Activated CD4-positive, alpha-beta T cell treated with anti-CD3 and anti-CD28 coated beads for 36 hours (primary cell): ENCODE results near the gene RBMS1. TPM values are rescaled to one million over a fixed set of nuclear protein-coding genes. Genes with fewer than 3 reads are reported as not detected.
A peak's percentile ranks its signal among the peaks of the same experiment; 100 is the strongest.

Source experiments
- ATAC-seq: fragments of 200-7000 bp; cut with Tn5 transposase; one replicate; pipeline ENCODE4 v1.10.0; 2021; ENCODE audit warnings: mild to moderate bottlenecking, moderate library complexity
- CTCF ChIA-PET: fragments of 350-600 bp; sonication (Branson Sonifier 250); formaldehyde crosslinking; loops from one replicate; lab custom pipeline; 2021; ENCODE audit warnings: antibody characterized with exemption; lab: Charles Lee
- POLR2A ChIA-PET: fragments of 350-600 bp; sonication (Branson Sonifier 250); formaldehyde crosslinking; loops from one replicate; lab custom pipeline; 2021; ENCODE audit warnings: antibody characterized with exemption, inconsistent platforms; lab: Charles Lee
- DNase-seq: peaks from one replicate; pipeline ENCODE4 v3.0.0-alpha.2; 2020
- H3K27ac Mint-ChIP-seq: one replicate; pipeline ENCODE4 v1.8.0; 2021; ENCODE audit warnings: mixed read lengths
- H3K27me3 Mint-ChIP-seq: one replicate; pipeline ENCODE4 v1.8.0; 2021; ENCODE audit warnings: mixed read lengths
- H3K36me3 Mint-ChIP-seq: one replicate; pipeline ENCODE4 v1.8.0; 2021; ENCODE audit warnings: low read depth, mixed read lengths
- H3K4me1 Mint-ChIP-seq: one replicate; pipeline ENCODE4 v1.8.0; 2021; ENCODE audit warnings: mixed read lengths
- H3K4me3 Mint-ChIP-seq: one replicate; pipeline ENCODE4 v1.8.0; 2021; ENCODE audit warnings: mild to moderate bottlenecking, moderate library complexity, mixed read lengths
- H3K9me3 Mint-ChIP-seq: one replicate; pipeline ENCODE4 v1.8.0; 2021; ENCODE audit warnings: low read depth, mixed read lengths
- intact Hi-C, 2 experiments: fragments of 100-400 bp; cut with DNase I in 1 of 2; cut with micrococcal nuclease in 1 of 2; formaldehyde crosslinking; loops; one replicate each; pipeline versions ENCODE4 v1.14.2 to v1.15.1; 2022 to 2024; cut with DNase I, micrococcal nuclease
- total RNA-seq, 2 experiments: library from RNA; stranded (reverse); gene quantifications; one replicate each; pipeline ENCODE4 v1.2.3, GENCODE V29; 2021

Gene RBMS1
- total RNA-seq, 2 experiments from 2014 or later, result 39.3 to 47.7 TPM

DNA sequence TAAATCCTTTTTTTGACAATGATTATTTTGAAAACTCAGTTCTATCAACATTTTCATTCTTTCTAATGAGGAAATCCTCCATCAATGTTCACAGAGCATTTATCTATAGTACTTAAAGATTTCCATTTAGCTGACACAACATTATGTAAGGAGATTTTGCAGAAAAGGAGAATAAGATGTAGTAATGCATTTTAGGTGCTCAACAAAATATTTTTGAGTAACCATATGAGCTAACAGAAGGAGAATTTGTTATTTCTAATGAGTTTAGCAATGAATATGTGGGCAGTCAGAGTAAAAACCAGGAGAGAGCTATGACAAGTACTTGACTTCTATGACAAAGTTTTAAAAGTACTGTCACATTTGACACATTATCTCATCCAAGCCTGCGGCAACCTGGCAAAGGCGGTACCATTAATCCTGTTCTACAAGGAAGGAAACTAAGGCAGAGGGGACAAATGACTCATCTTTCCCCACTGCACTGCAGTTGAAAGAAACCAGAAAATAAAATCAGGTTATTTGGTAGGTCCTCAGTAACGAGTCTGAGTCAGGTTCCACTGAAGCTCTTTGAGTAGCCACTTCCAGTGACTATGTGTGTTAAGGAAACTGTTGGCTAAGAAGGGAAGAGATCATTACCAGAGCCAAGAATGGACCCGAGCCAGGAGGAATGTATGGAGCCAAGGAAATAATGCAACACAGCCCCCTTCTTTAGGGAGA lies 159.4 kb downstream of the RBMS1 start:
- intact Hi-C loops, result loop anchor here in 1 of 2 experiments (5.0 kb wide), 1 partner anchor 828 kb away; the partner anchor contains the start of gene TANK
- Mint-ChIP-seq H3K27ac (peak overlapping the region; percentile 55), H3K4me1 (peaks cover 88% of the 10 kb centered on the region), H3K36me3 (peaks cover 13% of the 10 kb centered on the region), H3K9me3 (no peaks in the 10 kb centered on the region), H3K27me3 (no peaks in the 10 kb centered on the region), H3K4me3 (no peak overlapping the region)
- ChIA-PET CTCF (interaction anchor here (0.6 to 7.7 kb wide), 7 partner anchors 10 to 85 kb away, joined by 3 to 45 read pairs (median 4); no protein-coding TSS in a partner anchor), POLR2A (interaction anchor here (0.5 to 0.9 kb wide), 3 partner anchors 9 to 73 kb away, joined by 3 to 8 read pairs (median 5); no protein-coding TSS in a partner anchor)
- ATAC-seq (peak; percentile 69), DNase-seq (peak; percentile 54)

DNA sequence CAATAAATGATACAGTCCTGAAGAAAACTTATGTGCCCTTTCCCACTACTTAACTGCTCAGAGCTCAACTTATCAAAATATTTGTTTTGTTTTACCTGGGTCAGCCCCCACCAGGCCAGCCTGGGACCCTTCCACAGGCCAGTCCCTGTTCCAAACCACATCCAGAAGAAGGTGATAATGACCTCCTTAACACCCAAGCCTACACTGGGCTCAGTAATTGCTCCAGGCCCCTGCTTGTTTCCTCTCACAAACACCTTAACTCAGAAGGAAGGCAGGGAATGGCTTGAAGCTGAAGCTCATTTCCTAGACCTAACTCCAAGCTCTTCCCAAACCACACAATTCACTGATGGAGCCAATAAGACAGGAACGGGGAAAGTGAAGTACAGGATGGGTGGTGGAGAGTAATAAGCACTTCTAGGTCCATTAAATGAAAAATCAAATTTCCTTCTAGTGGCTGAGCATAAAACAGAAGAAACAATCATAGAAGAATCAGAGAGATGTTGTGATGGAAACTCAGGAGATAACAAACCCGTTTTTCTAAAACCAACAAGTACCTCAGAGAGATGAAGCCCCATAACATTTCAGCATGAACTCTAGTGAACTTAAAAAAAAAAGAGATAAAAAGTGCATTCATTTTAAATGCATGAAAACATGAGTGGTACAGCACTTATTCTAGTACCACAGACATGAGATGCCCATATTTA lies 160.1 kb downstream of the RBMS1 start:
- Mint-ChIP-seq H3K27me3 (no peaks in the 10 kb centered on the region), H3K36me3 (peaks cover 13% of the 10 kb centered on the region), H3K4me1 (peaks cover 88% of the 10 kb centered on the region), H3K9me3 (no peaks in the 10 kb centered on the region), H3K27ac (peak overlapping the region; percentile 55), H3K4me3 (no peak overlapping the region)
- ATAC-seq, result no peak
- DNase-seq, result no peak
- ChIA-PET CTCF (interaction anchor here (0.6 to 7.7 kb wide), 5 partner anchors 10 to 95 kb away, joined by 3 to 45 read pairs (median 4); no protein-coding TSS in a partner anchor), POLR2A (interaction anchor here (0.9 kb wide), 1 partner anchor 9 kb away, joined by 5 read pairs; no protein-coding TSS in a partner anchor)
- intact Hi-C loops, result loop anchor here in 1 of 2 experiments (5.0 kb wide), 1 partner anchor 829 kb away; the partner anchor contains the start of gene TANK

DNA sequence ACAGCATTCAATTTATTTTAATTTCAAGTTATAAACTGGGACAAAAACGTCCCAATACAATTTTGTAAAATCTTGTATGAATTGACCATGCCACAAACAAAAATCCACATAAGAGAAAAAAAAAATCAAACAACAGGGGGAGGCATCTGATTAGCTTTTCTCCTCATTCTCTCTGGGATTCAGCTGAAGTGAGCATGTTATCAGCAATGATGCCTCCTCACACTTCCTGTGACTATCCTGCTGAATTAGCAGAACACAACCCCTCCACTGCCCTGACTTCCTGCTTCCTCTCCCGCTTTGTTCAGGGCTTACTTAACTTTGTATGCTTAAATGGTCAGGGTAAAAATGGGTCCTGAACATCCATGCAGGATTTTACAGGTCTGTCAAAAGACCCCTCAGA lies 161.3 kb downstream of the RBMS1 start:
- Mint-ChIP-seq H3K27ac (peak overlapping the region; percentile 83), H3K36me3 (peaks cover 13% of the 10 kb centered on the region), H3K27me3 (no peaks in the 10 kb centered on the region), H3K4me3 (no peak overlapping the region), H3K4me1 (peaks cover 88% of the 10 kb centered on the region), H3K9me3 (no peaks in the 10 kb centered on the region)
- intact Hi-C loops, result loop anchor here in 1 of 2 experiments (5.0 kb wide), 1 partner anchor 830 kb away; the partner anchor contains the start of gene TANK
- CTCF ChIA-PET, result interaction anchor here (0.7 to 7.7 kb wide), 6 partner anchors 9 to 645 kb away, joined by 3 to 45 read pairs (median 4); no protein-coding TSS in a partner anchor
- DNase-seq (peak; percentile 32), ATAC-seq (peak; percentile 28)
- POLR2A ChIA-PET, result no interaction called here

DNA sequence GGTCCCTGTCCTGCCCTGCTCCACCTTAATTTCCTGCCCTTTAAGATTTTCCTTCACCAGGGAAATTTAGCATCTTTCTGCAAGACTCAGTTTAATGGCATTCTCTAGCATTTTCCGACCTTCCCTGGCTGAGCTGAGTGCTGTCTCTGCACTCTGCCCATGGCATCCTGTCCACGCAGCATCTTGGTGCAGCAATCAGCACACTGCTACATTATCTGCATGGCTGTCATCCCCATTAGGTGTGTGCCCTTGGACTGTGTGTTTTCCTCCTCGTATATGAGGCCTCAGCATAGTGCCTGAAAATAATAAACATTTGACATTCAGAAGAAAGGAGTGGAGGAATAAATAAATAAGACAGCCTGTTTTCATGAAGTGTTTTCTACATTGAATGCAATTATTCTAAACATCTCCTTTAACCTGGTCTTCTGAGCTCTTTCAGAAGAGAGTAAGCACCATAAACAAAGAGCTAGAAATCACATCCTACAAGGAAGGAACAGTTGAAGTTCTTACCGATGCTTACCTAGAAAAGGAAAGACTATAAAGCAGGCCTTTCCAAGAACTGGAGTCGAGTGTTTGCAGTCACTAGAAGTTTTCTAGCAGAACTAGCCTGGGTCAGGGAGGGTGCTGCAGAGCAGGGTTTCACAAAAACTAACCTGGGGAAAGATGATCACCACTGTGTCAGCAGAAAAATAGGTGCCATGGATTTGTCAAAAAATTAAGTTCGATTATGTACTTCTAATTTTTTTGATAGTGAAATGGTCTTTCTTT lies 162.2 kb downstream of the RBMS1 start:
- Mint-ChIP-seq H3K4me3 (no peak overlapping the region), H3K36me3 (peaks cover 13% of the 10 kb centered on the region), H3K9me3 (no peaks in the 10 kb centered on the region), H3K4me1 (peaks cover 89% of the 10 kb centered on the region), H3K27ac (peak overlapping the region; percentile 72), H3K27me3 (no peaks in the 10 kb centered on the region)
- DNase-seq (no peak), ATAC-seq (no peak)
- CTCF ChIA-PET, result interaction anchor here (0.8 to 1.6 kb wide), 2 partner anchors 79 to 98 kb away, joined by 3 to 5 read pairs; no protein-coding TSS in a partner anchor
- POLR2A ChIA-PET, result no interaction called here
- intact Hi-C loops, result loop anchor here in 1 of 2 experiments (5.0 kb wide), 1 partner anchor 831 kb away; the partner anchor contains the start of gene TANK

DNA sequence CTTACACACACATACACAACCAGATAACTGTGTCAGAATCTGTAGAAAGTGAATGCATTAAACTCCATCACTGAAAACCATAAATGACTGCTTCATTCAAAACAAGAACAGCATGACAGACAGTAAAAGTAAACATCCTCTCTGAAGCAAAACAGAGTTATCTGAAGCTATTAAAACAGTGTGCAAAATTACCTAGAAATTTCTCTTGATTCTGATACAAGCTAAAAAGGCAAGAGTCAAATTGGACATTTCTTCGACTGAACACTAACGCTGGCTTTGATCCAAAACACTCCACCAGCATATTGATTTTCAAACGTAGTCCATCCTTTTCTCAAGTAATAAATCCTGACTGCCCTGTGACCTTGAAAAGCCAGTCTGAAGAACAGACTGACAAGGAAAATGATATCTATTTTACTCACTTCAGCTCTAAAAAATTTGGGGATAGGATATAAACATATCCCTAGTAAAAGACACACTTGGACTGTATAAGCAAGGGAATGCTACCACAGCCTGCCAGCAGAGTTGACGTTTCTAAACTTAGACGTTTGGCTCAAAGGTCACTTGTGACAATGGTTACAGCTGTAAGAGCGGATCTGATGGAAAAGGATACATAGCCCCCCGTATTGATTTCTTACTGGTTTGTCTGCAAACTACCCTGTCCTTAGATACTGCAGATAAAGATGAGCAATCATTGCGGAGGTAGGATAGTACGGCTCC lies 164.6 kb downstream of the RBMS1 start:
- ChIA-PET POLR2A (interaction anchor here (0.6 kb wide), 2 partner anchors 99 to 134 kb away, joined by 3 read pairs; no protein-coding TSS in a partner anchor), CTCF (interaction anchor here (0.6 to 1.3 kb wide), 5 partner anchors 9 to 82 kb away, joined by 3 to 5 read pairs (median 3); no protein-coding TSS in a partner anchor)
- Mint-ChIP-seq H3K4me1 (peaks cover 87% of the 10 kb centered on the region), H3K27ac (no peak overlapping the region), H3K9me3 (no peaks in the 10 kb centered on the region), H3K36me3 (peaks cover 11% of the 10 kb centered on the region), H3K4me3 (no peak overlapping the region), H3K27me3 (no peaks in the 10 kb centered on the region)
- ATAC-seq (peak; percentile 69), DNase-seq (no peak)
- intact Hi-C loops, result loop anchor here (10.0 kb wide), 2 partner anchors 666 to 746 kb away; no protein-coding TSS in a partner anchor

DNA sequence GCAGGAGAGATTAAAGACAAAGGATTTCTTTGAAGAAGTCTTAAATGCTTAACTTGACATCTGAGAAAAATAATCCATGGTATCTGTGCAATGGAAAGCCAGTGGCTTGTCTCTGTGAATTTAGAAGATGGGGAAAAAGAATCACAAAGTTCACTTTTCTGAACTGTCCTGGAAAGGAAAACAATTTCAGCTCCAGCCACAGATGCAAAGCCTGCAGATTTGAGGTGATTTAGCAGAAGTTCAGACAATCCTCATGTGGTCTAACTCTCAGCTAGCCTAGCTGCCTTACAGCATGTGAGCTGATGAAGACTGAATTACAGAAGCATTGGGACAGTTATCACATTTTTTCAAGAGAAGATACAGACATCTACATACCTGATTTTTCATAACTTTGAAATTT lies 166.8 kb downstream of the RBMS1 start:
- Mint-ChIP-seq H3K4me3 (no peak overlapping the region), H3K36me3 (peaks cover 11% of the 10 kb centered on the region), H3K9me3 (no peaks in the 10 kb centered on the region), H3K4me1 (peaks cover 88% of the 10 kb centered on the region), H3K27me3 (no peaks in the 10 kb centered on the region), H3K27ac (peak overlapping the region; percentile 20)
- intact Hi-C loops, result loop anchor here (10.0 kb wide), 2 partner anchors 668 to 748 kb away; no protein-coding TSS in a partner anchor
- DNase-seq (no peak), ATAC-seq (no peak)
- POLR2A ChIA-PET, result no interaction called here
- CTCF ChIA-PET, result no interaction called here

DNA sequence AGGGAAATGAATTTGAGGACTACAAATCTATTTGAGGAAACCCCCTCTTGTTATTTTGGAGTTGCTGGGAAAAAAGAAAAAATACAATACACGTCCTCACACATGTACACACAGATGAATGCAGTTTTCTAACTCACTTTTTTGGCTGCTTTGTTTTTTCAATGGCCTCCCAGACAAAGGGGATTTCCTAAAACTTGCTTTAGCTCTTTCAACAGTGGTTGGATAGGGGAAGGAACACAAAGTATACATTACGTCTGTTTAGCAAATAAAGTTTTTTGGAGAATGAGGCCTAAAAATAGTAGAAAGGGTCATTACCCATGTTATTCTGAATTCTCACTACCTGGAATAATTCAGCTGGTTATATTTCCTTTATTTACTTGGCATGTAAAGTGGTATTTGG lies 168.2 kb downstream of the RBMS1 start:
- H3K27ac Mint-ChIP-seq, result no peak overlapping the region
- H3K9me3 Mint-ChIP-seq, result no peaks in the 10 kb centered on the region
- CTCF ChIA-PET, result interaction anchor here (0.7 to 4.6 kb wide), 5 partner anchors 11 to 176 kb away, joined by 3 to 45 read pairs (median 3); no protein-coding TSS in a partner anchor
- peaks cover 17% of the 10 kb centered on the region for H3K36me3 Mint-ChIP-seq
- H3K4me1 Mint-ChIP-seq, result peaks cover 89% of the 10 kb centered on the region
- no peak for ATAC-seq
- no peak for DNase-seq
- intact Hi-C loops, result loop anchor here (2.0 to 10.0 kb wide), 3 partner anchors 669 to 749 kb away; no protein-coding TSS in a partner anchor
- H3K4me3 Mint-ChIP-seq, result no peak overlapping the region
- H3K27me3 Mint-ChIP-seq, result no peaks in the 10 kb centered on the region
- POLR2A ChIA-PET, result interaction anchor here (1.0 kb wide), 1 partner anchor 9 kb away, joined by 8 read pairs; no protein-coding TSS in a partner anchor

DNA sequence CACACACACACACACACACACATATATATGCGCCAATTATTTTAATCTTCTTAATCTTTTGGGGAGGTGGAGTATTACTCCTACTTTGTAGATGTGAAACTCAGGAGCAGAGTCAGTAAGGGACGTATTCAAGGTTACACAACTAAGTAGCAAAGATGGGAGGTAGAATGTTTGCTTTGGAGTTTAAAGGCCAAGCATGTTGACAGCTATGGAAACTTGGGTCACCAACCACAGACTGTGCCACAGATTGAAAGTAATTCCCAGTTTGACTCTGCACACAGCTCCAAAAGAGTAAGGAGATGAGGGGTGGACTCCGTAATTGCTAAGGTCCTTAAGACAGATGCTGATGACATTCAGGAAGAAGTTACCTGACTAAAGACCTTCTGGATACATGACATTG lies 168.7 kb downstream of the RBMS1 start:
- DNase-seq, result peak; percentile 42
- CTCF ChIA-PET, result interaction anchor here (0.7 to 4.6 kb wide), 10 partner anchors 11 to 669 kb away, joined by 3 to 45 read pairs (median 3); no protein-coding TSS in a partner anchor

DNA sequence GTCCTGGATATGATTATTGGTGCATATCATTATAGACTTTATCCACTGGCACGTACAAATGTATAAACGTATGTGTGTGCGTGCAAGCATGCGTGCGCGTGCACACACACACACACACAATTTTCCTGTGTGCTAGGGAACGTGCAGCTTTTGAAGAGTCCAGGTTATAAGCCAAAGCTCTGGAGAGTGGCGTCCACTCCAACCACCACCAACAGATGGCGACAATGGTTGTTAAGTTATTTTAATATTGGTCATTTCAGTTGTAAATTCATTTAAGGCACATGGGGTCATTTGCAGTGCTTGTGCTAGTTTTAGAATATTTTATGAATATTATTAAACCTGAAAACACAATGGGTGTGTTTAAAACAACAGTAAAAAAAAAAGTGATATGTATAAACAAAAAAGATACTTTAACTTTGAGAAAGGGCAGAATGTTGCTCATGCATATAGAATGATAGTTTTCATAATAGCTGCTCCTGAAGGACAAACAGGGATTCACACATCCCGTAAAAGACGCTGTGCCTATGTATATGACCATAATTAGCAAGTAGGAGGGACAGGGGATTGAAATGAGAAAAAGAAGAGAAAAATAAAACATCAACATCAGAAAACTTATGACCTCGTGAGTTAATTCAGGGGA lies 169.3 kb downstream of the RBMS1 start:
- intact Hi-C loops, result loop anchor here (2.0 to 10.0 kb wide), 5 partner anchors 83 to 751 kb away; no protein-coding TSS in a partner anchor
- peaks cover 9% of the 10 kb centered on the region for H3K36me3 Mint-ChIP-seq
- CTCF ChIA-PET, result interaction anchor here (0.7 to 4.6 kb wide), 27 partner anchors 12 to 809 kb away, joined by 3 to 45 read pairs (median 4); no protein-coding TSS in a partner anchor
- POLR2A ChIA-PET, result interaction anchor here (0.6 kb wide), 1 partner anchor 82 kb away, joined by 5 read pairs; no protein-coding TSS in a partner anchor
- no peak for ATAC-seq
- H3K27me3 Mint-ChIP-seq, result no peaks in the 10 kb centered on the region
- H3K4me3 Mint-ChIP-seq, result no peak overlapping the region
- H3K4me1 Mint-ChIP-seq, result peaks cover 85% of the 10 kb centered on the region
- peak overlapping the region; percentile 39 for H3K27ac Mint-ChIP-seq
- H3K9me3 Mint-ChIP-seq, result no peaks in the 10 kb centered on the region
- DNase-seq, result peak; percentile 71

More for the DNA sequence above, 168.7 kb downstream of the RBMS1 start:
- H3K27me3 Mint-ChIP-seq, result no peaks in the 10 kb centered on the region
- no peak overlapping the region for H3K27ac Mint-ChIP-seq
- peaks cover 13% of the 10 kb centered on the region for H3K36me3 Mint-ChIP-seq
- intact Hi-C loops, result loop anchor here (2.0 to 10.0 kb wide), 5 partner anchors 82 to 750 kb away; no protein-coding TSS in a partner anchor
- no peak overlapping the region for H3K4me3 Mint-ChIP-seq
- ATAC-seq, result peak; percentile 16
- no peaks in the 10 kb centered on the region for H3K9me3 Mint-ChIP-seq
- POLR2A ChIA-PET, result interaction anchor here (1.0 kb wide), 1 partner anchor 10 kb away, joined by 8 read pairs; no protein-coding TSS in a partner anchor
- H3K4me1 Mint-ChIP-seq, result peaks cover 89% of the 10 kb centered on the region
